ENCODE measurements around the gene APOL3. TPM values are rescaled to one million over a fixed set of nuclear protein-coding genes. Genes with fewer than 3 reads are reported as not detected.
"Not testable (repeated sequence)": the region's sequence is repeated elsewhere in the genome, so short reads cannot be mapped to it uniquely, and the experiment has no call there.

The APOL3 gene
- total RNA-seq = not detected in 2 replicates
- long read RNA-seq = 0 reads

GRCh38 chr22:36160499-36160942 is at the start of gene APOL3:
Gene APOL3 (minus strand): TSS chr22:36160755. CDS start chr22:36149055, 11,700 bp downstream.
- no peak for DNase-seq (ENCODE audit: low read depth, low spot score)
- no peaks in the 10 kb centered on the region for H3K36me3 Mint-ChIP-seq (ENCODE audit: low read depth)
- TF ChIP-seq CTCF (conservative IDR thresholded peaks at IDR 0.05) = no peak
- peak within 1 kb of the TSS; percentile 23 for H3K27ac Mint-ChIP-seq (ENCODE audit: unreplicated experiment)
- H3K4me3 Mint-ChIP-seq = no peak within 1 kb of the TSS
- peaks cover 2% of the 10 kb centered on the region for H3K27me3 Mint-ChIP-seq (ENCODE audit: low read depth)
- H3K4me1 Mint-ChIP-seq = peaks cover 15% of the 10 kb centered on the region
- no peaks in the 10 kb centered on the region for H3K9me3 Mint-ChIP-seq

DNA sequence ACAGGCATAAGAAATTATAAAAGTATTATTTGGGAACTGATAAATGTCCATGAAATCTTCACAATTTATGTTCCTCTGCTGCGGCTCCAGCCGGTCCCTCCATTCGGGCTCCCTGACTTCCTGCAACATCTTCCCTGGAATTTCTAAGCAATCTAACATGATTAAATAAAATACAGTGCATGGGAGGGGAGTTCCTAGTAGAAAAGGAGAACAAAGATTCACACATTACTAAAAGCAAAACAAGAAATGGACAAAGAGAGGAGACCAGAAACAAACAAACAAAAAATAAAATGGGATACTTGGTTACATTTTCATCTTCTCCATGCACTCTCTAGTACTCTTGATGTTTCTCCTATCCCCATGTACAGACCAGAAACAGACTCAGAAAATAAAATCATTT is 49.7 kb upstream of the APOL3 start:
- H3K4me1 Mint-ChIP-seq = peaks cover 6% of the 10 kb centered on the region
- no peak overlapping the region for H3K27ac Mint-ChIP-seq (ENCODE audit: unreplicated experiment)
- H3K9me3 Mint-ChIP-seq = no peaks in the 10 kb centered on the region
- no peak for DNase-seq (ENCODE audit: low read depth, low spot score)
- peaks cover 6% of the 10 kb centered on the region for H3K27me3 Mint-ChIP-seq (ENCODE audit: low read depth)
- no peak for TF ChIP-seq CTCF (conservative IDR thresholded peaks at IDR 0.05)
- H3K36me3 Mint-ChIP-seq (ENCODE audit: low read depth) = peaks cover 2% of the 10 kb centered on the region
- no peak overlapping the region for H3K4me3 Mint-ChIP-seq

- DNase-seq (ENCODE audit: low read depth, low spot score); H3K27me3 Mint-ChIP-seq (ENCODE audit: low read depth); H3K36me3 Mint-ChIP-seq (ENCODE audit: low read depth); H3K4me1 Mint-ChIP-seq; H3K4me3 Mint-ChIP-seq; H3K27ac Mint-ChIP-seq (ENCODE audit: unreplicated experiment); H3K9me3 Mint-ChIP-seq: not testable (repeated sequence)
Measured at GRCh38 chr22:36209488-36209908, 48.9 kb upstream of the APOL3 start.

DNA sequence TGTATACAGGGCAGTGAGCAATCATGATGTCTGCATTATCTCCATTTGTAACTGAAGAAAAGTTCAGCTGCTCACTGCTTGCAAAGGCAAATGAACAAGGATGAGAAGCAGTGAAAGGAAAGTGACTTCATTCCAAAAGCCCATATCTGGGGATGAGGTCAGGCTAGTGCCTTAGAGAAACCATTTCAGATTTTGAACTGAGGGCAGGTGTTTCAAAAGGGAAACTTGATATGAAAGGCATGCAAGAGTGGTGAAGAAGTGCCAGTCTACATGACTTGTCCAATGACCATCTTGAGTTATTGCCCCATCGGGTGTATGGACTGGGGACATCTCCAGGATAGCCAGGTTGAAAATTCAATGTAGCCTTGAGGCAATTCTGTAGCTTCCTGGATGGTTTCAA is 48.4 kb upstream of the APOL3 start:
- Mint-ChIP-seq H3K4me3 (no peak overlapping the region), H3K27ac (ENCODE audit: unreplicated experiment) (no peak overlapping the region), H3K36me3 (ENCODE audit: low read depth) (peaks cover 2% of the 10 kb centered on the region), H3K9me3 (no peaks in the 10 kb centered on the region), H3K4me1 (peaks cover 6% of the 10 kb centered on the region), H3K27me3 (ENCODE audit: low read depth) (peaks cover 2% of the 10 kb centered on the region)
- DNase-seq (ENCODE audit: low read depth, low spot score) = no peak
- no peak for TF ChIP-seq CTCF (conservative IDR thresholded peaks at IDR 0.05)

DNA sequence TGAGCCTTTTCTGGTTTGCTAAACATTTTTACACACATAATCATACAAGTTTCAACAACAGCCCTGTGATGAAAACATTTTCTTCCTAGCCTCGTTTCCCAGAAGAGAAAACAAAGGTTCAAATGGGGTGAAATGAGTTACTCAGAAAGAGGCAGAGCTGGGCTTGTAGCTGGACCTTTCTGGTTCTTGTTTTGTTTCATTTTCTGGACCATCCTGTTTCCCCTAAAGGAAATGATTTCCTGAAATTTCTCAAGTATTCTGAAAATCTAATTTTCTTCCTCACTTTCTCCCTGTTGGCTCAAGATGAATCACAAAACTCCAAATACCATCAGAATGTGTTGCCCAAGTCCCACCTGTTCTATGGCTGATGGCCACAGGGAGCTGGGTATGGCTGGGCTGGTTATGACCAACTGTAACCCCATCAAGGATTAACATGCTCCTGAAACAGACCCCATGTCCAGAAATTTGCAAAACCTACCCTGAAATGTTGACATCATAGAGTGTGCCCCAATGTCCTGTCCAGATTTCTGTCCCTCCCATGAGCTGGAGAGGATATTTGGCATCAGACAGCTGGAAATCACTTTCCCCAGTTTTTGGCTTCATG is 47.7 kb upstream of the APOL3 start:
- no peak overlapping the region for H3K4me3 Mint-ChIP-seq

More for the DNA sequence above, 47.7 kb upstream of the APOL3 start:
- H3K9me3 Mint-ChIP-seq = no peaks in the 10 kb centered on the region
- H3K4me1 Mint-ChIP-seq = peaks cover 2% of the 10 kb centered on the region
- peaks cover 2% of the 10 kb centered on the region for H3K27me3 Mint-ChIP-seq (ENCODE audit: low read depth)
- H3K27ac Mint-ChIP-seq (ENCODE audit: unreplicated experiment) = no peak overlapping the region
- TF ChIP-seq CTCF (conservative IDR thresholded peaks at IDR 0.05) = no peak
- no peak for DNase-seq (ENCODE audit: low read depth, low spot score)
- peaks cover 2% of the 10 kb centered on the region for H3K36me3 Mint-ChIP-seq (ENCODE audit: low read depth)

All from neural crest cell (in vitro differentiated cells).